ENCODE measurements around the gene C5orf22.

Gene C5orf22

DNA sequence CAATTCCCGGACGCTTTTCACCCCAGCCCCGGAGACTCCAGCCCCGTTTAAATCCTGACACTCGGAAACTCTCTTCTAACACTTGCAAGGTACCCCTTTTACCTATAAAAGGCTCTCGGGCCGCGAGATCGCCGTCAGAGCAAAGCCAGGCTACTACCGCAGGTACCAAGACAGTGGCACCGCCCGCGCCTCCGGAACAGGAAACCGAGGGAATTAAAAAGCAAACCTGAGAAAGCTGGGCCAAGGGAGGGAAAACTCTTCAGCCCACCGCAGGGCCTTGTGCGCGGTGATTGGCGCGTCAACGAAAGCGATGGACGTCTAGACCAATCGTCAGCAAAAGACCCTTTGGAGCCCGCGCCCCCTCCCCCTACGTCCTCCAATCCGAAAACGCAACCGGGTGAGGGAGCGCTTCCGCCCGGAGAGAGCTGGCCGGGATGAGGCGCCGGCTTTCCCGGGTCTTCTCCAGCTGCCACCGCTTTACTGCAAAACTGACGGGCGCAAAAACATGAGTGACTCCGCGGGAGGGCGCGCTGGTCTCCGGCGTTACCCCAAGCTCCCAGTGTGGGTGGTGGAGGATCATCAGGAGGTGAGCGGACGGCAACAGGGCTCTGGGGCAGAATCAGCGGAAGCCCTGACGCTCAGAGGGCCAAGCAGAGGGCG, at the start of gene C5orf22, which contains the start of gene DROSHA:
C5orf22 (plus strand) TSS at position 414 of the 660 bp plus-strand sequence; CDS start at position 506, 92 bp downstream.
DROSHA (minus strand) TSS at position 206 of the 660 bp plus-strand sequence. CDS start 3,034 bp downstream, outside the sequence.
- Histone ChIP-seq H3K36me3 (replicated peaks) (peaks cover 22% of the 10 kb centered on the region), H3K4me3 (ENCODE audit: low read depth, low read length) (peak within 1 kb of the TSS; percentile 71), H3K27ac (peak within 1 kb of the TSS; percentile 29), H3K27me3 (replicated peaks) (no peaks in the 10 kb centered on the region)
- in situ Hi-C loops (cut with HindIII; ENCODE audit: low pct_ligation_motif_present, low sequenced_read_pairs), result no loop called here
- TF ChIP-seq, protein P1, sequence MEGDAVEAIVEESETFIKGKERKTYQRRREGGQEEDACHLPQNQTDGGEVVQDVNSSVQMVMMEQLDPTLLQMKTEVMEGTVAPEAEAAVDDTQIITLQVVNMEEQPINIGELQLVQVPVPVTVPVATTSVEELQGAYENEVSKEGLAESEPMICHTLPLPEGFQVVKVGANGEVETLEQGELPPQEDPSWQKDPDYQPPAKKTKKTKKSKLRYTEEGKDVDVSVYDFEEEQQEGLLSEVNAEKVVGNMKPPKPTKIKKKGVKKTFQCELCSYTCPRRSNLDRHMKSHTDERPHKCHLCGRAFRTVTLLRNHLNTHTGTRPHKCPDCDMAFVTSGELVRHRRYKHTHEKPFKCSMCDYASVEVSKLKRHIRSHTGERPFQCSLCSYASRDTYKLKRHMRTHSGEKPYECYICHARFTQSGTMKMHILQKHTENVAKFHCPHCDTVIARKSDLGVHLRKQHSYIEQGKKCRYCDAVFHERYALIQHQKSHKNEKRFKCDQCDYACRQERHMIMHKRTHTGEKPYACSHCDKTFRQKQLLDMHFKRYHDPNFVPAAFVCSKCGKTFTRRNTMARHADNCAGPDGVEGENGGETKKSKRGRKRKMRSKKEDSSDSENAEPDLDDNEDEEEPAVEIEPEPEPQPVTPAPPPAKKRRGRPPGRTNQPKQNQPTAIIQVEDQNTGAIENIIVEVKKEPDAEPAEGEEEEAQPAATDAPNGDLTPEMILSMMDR (IDR thresholded peaks at IDR 0.05; ENCODE audit: low read depth, low read length, missing control alignments), result no peak
- peak; percentile 96 for DNase-seq

DNA sequence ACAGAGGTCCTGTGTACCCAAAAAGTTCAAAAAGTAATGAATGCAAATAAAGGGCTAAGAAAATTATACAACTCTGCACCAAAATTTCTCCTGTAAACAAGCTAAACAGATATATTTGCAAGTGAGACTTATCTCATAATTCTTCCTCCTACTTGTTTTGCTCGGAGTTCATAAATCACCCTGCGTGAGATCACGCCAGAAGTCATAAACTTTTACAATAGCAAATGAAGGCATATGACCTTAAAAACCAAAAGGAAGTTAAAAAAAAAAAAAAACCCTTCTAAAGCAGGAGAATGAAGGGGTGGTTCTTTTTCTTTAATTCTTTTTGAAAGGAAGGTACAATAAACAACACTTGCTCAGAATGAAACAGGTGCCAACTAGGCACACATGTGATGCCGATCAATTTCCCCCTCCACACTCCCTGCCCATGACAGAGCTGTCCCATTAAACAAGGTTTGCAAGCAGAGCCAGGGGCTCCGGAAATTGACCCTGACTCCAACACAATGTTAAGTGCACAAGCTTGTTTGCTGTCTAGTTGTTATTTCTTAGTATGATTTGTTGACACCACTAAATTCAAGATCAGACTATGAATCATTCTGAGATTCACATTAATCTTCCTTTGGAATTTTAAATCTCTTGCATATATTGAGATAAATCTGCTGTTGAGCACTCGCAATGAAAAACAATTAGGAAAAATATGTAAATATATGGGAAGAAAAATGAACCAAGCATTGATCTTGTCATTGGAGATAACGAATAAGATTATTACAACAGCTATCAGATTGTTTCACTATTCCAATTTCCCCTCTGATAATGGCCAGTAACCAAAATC, 46.5 kb upstream of the C5orf22 start:
- no peak for DNase-seq
- Histone ChIP-seq H3K27me3 (replicated peaks) (no peaks in the 10 kb centered on the region), H3K27ac (no peak overlapping the region), H3K36me3 (replicated peaks) (peaks cover 5% of the 10 kb centered on the region), H3K4me3 (ENCODE audit: low read depth, low read length) (no peak overlapping the region)
- TF ChIP-seq, protein P1 (IDR thresholded peaks at IDR 0.05; ENCODE audit: low read depth, low read length, missing control alignments), result no peak
- in situ Hi-C loops (cut with HindIII; ENCODE audit: low pct_ligation_motif_present, low sequenced_read_pairs), result no loop called here

DNA sequence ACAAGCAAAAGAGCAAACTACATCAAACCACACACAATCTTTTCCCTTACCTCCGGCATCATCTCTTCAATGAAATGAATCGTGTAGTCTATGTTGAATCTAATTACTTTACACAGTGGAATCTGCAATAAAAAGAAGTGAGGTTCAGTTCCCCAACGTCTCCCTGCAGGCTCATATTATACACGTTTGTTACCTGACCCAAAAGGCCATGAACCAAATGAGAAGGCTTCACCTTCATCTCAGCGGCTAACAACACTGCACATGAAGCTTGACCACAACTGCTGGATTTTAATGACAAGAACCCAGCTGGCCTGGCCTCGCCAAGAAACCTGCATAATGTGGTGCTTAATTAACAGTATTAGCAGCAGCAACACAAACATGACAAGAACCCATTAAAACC, 45.7 kb upstream of the C5orf22 start:
- in situ Hi-C loops (cut with HindIII; ENCODE audit: low pct_ligation_motif_present, low sequenced_read_pairs), result no loop called here
- peaks cover 5% of the 10 kb centered on the region for H3K36me3 ChIP-seq (replicated peaks)
- H3K27me3 ChIP-seq (replicated peaks), result no peaks in the 10 kb centered on the region
- TF ChIP-seq, protein P1 (IDR thresholded peaks at IDR 0.05; ENCODE audit: low read depth, low read length, missing control alignments), result no peak
- no peak overlapping the region for H3K27ac ChIP-seq
- DNase-seq, result no peak
- H3K4me3 ChIP-seq (ENCODE audit: low read depth, low read length), result no peak overlapping the region

DNA sequence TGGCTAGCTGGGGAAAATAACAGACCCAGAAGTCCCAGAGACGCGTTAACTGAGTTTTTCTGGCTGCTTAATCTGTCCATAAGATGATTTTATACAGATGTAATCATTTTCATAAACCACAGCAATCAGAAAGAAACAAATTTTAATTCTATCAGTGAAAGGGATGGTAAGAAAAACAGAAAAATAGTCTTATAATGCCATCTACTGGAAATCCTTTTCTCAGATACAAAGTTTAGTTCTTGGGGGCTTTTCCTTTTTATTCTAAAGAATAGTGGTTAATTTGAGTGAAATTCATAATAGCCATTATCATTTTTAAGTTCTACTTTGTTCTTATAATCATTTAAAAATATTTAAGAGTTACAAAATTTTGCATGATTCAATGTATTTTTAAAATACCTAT, 44.6 kb upstream of the C5orf22 start:
- Histone ChIP-seq H3K4me3 (ENCODE audit: low read depth, low read length) (no peak overlapping the region), H3K36me3 (replicated peaks) (peaks cover 8% of the 10 kb centered on the region), H3K27ac (no peak overlapping the region), H3K27me3 (replicated peaks) (no peaks in the 10 kb centered on the region)
- TF ChIP-seq, protein P1 (IDR thresholded peaks at IDR 0.05; ENCODE audit: low read depth, low read length, missing control alignments), result no peak
- in situ Hi-C loops (cut with HindIII; ENCODE audit: low pct_ligation_motif_present, low sequenced_read_pairs), result no loop called here
- no peak for DNase-seq

DNA sequence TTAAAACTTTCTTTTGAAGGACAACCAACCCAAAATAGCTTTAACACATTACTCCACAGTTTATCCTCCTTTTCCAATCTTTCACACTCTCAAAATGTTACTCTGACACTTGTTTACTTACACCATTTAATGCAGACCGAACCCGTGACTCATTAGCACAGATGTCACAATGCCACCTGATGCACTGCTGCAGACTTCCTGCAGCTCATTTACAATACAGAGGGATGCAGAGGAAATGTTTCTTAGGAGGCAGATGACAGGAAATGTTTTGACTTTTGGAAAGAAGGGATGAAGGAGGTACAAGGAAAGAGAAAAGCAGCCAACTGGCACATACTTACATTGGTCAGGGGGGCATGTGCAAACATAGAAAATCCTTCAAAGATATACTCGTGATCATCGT, 39.2 kb upstream of the C5orf22 start:
- Histone ChIP-seq H3K27ac (no peak overlapping the region), H3K4me3 (ENCODE audit: low read depth, low read length) (no peak overlapping the region), H3K36me3 (replicated peaks) (peaks cover 47% of the 10 kb centered on the region), H3K27me3 (replicated peaks) (no peaks in the 10 kb centered on the region)
- TF ChIP-seq, protein P1 (IDR thresholded peaks at IDR 0.05; ENCODE audit: low read depth, low read length, missing control alignments), result no peak
- in situ Hi-C loops (cut with HindIII; ENCODE audit: low pct_ligation_motif_present, low sequenced_read_pairs), result no loop called here
- no peak for DNase-seq
